ENCODE measurements around the gene USP47. TPM values are rescaled to one million over a fixed set of nuclear protein-coding genes. Genes with fewer than 3 reads are reported as not detected.

USP47 gene
- total RNA-seq, 1 experiment from 2014 or later = 36.0 TPM

GRCh38 chr11:11980841-11981308, 139.1 kb downstream of the USP47 start:
- no peak for DNase-seq (ENCODE audit: low spot score)

DNA sequence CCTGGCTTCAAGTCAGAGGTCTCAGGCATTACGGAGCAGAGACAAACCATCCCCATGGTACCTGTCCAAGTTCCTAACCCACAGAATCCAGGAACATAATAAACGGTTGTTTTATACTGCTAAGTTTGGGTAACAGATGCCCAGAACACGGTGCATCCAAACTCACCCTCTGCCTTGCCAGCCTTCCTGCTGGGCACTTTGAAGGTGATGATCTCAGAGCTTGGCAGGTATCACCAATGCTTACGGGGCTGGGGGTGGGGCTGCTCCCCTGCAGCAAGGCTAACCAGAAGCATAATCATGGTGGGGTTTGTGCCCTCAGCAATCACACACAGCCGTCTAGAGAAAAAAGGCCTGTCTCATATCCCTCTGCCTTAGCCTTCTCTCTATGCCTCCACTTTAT, 139.6 kb downstream of the USP47 start:
- DNase-seq (ENCODE audit: low spot score) = no peak

- DNase-seq (ENCODE audit: low spot score) = no peak
These were observed 140.1 kb downstream of the USP47 start for GRCh38 chr11:11981840-11982239.

DNA sequence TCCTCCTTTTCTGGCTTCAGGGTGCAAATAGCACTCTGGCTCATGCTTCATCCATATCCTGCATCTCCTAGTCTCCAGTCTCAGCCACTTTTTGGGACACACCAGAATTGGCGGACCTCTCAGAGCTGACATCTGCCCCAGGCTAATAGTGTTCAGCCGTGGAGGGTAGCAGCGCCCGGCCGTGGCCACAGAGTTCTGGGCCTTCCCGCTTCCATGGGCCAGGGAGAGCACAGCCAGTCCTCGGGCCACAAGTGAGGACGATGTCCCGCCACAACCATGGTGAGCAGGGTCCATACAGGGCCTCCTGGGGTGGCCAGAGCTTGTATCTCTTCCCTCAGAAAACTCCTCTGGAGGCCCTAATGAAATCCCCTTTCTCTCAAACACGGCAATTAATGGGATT, 140.7 kb downstream of the USP47 start:
- DNase-seq (ENCODE audit: low spot score) = no peak

DNA sequence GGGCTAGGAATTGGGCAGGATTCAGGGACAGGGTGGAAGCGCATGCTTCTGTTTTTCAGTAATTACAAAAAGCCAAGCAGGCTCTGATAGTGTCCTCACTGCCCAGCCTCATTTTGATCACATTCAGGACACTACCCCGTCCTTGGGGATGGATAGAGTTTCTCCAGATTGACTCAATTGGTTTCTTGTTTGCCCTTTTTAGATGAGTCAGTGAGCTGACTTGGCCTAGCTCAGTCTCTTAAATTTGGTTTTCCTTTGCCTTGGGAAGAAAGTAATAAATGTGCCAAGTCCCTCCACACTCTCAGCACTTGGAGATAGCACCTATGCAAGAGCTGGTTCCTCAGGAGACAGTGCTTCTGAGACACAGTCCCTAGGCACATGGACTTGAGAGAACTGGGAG, 141.2 kb downstream of the USP47 start:
- DNase-seq (ENCODE audit: low spot score) = no peak

DNA sequence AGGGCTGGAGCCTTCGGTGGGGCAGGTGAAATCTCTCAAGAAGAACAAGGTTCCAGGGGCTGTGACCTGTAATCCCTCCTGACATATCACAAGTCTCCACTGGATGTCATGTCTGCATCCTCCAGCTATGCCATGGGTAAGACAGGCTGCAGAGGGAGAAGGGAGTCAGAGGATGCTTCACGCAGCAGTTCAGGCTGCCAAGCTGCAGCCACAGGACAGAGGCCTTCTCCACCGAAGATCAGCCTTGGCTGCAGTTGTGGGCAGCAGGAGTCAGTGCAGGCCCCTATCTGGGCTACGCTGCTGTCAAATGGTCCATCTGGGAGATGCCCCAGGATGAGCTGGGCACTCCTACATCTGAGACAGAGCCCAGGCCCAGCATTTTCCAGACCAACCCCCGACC, 141.7 kb downstream of the USP47 start:
- DNase-seq (ENCODE audit: low spot score) = no peak

- DNase-seq (ENCODE audit: low spot score) = no peak
These were observed 142.8 kb downstream of the USP47 start for GRCh38 chr11:11984563-11984962.

DNA sequence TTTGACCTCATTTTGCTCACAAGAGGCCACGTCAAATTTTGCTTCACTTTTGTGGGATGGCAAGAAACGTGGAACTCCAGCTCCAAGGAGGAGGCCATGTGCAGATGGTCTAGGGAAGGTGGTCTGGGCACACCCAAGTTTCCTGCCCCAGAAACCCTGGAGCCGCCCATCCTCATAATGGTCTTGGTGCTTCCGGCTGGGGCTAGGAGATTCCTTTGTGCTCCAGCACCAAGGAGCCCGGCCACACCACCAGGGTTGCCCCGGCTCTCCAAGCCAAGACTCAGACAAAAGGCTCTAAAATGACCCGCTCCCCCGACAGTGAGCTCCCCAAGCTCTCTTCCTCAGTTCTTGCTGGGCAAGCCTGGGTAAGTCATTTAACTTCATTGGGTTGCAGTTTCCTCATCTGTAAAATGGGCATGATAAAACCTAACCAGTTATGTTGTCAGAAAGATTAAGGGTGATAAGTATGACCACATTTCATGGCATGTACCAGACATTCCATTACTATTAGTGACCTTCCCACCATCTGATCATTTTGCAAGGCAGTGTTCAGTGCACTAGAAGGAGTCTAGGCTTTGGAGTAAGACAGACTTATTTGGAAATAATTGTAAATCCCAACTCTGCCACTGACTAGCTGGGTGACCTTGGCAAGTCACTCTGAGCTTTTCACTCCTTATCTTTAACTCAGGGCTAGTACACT, 143.4 kb downstream of the USP47 start:
- DNase-seq (ENCODE audit: low spot score) = no peak

GRCh38 chr11:11985954-11986949, 144.5 kb downstream of the USP47 start:
- DNase-seq (ENCODE audit: low spot score) = no peak

GRCh38 chr11:11987503-11988022, 145.8 kb downstream of the USP47 start:
- DNase-seq (ENCODE audit: low spot score) = peak; percentile 79

GRCh38 chr11:11988099-11988651, 146.4 kb downstream of the USP47 start:
- DNase-seq (ENCODE audit: low spot score) = peak; percentile 50

- peak; percentile 48 for DNase-seq (ENCODE audit: low spot score)
These were observed 147.0 kb downstream of the USP47 start for GRCh38 chr11:11988681-11989261.

DNA sequence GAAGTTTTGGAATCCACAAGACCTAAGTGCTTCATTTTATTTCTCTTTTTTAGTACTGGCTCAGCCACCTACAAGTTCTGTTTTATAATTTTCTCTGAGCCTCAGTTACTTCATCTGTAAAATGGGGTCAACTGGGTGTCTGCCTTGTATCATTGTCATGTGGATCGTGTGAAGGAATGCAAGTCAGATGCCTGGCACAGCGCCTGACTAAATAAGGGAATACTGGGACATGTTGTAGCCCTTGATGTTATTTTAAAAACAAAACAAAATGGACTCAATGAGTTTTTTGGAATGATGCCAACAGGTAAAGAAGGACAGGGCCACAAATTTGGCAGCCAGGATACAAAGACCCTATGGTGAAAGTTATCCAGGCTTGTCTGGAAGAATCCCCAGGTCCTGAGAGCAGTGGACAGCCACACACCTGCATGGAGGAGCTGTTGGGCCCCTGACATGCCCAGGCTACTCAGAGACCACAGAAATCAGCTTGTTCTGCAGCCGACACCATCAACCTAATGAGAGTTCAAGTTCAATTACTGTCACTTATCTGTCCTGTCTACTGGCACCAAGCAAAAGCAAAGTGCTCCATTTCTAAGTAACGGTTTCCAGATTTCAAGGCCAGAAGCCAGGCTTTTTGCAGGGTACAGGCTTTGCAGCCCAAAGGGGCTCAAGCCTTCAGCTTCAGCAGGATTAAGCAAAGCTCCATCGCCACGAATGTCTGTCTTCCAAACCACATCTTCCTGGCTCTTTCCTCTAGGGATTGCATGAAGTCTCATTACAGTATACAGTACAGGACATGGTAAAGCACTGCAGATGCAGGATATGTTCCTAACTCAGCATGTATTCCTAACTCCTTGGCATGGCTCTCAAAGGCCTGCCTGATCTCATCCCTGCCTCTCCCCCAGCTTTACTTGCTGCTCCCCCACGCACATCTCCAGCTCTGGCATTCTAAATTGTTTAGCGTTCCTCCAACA, 148.3 kb downstream of the USP47 start:
- DNase-seq (ENCODE audit: low spot score) = no peak

- DNase-seq (ENCODE audit: low spot score) = no peak
These were observed 150.8 kb downstream of the USP47 start for GRCh38 chr11:11992257-11993212.

- peak; percentile 87 for DNase-seq (ENCODE audit: low spot score)
These were observed 152.1 kb downstream of the USP47 start for GRCh38 chr11:11993839-11994238.

- DNase-seq (ENCODE audit: low spot score) = no peak
These were observed 153.8 kb downstream of the USP47 start for GRCh38 chr11:11995601-11996000.

DNA sequence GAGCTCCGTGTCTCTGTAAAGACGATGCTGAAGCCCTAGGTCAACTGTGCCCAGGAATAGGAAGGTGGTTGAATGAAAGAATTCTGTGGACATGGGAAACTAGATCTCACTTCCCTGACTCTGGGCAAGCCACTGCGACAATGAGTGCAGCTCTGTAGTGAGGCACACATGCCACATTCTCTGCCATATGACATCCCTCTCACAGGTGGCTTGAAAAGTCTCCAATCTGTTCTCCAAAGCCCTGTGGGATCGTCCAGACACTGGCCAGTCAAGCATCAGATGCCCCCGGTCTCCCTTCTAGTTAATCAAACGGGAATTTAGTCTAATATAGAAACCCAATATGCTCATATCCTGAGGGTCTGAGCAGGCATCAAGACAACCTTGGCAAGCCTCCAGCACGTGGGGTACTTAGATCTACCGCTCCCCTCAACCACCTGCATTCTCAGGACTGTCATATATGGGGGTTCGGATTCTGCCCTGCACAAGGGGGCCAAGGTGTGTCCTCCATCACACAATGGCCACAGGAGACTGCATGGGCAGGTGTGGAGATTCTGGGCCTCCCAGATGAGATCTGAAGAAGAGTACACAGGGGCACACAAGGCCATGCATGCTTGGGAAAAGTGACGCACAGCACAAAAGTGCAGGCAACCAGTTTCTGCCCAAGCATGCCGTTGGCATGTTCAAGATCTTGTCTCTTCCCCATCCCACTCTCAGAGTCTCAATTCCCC, 154.7 kb downstream of the USP47 start:
- no peak for DNase-seq (ENCODE audit: low spot score)

GRCh38 chr11:11997049-11997322, 155.2 kb downstream of the USP47 start:
- DNase-seq (ENCODE audit: low spot score) = no peak
